HG03439 (cell line): ENCODE data around the gene SBF2.

Experiments
- ATAC-seq: cut with Tn5 transposase; IDR thresholded peaks from one replicate; pipeline ENCODE4 v1.9.1; 2021; ENCODE audit warnings: mild to moderate bottlenecking, moderate library complexity; ENCODE audit not compliant: unreplicated experiment

Gene SBF2

GRCh38 chr11:9789910-9790309, 504.1 kb downstream of the SBF2 start:
- ATAC-seq: no peak

GRCh38 chr11:9787981-9788521, 506.0 kb downstream of the SBF2 start:
- no peak for ATAC-seq

- no peak for ATAC-seq
These were observed 506.8 kb downstream of the SBF2 start for GRCh38 chr11:9787260-9787659.

GRCh38 chr11:9784602-9785315, 509.3 kb downstream of the SBF2 start:
- no peak for ATAC-seq

- ATAC-seq: no peak
These were observed 510.0 kb downstream of the SBF2 start for GRCh38 chr11:9783986-9784385.

GRCh38 chr11:9780929-9781328, 513.1 kb downstream of the SBF2 start:
- ATAC-seq: no peak

GRCh38 chr11:9777525-9777924, 516.5 kb downstream of the SBF2 start:
- no peak for ATAC-seq

- no peak for ATAC-seq
These were observed 517.0 kb downstream of the SBF2 start for GRCh38 chr11:9777066-9777465.

- ATAC-seq: no peak
These were observed 517.8 kb downstream of the SBF2 start for GRCh38 chr11:9776203-9776602.

GRCh38 chr11:9775398-9775779, 518.6 kb downstream of the SBF2 start:
- ATAC-seq: no peak

GRCh38 chr11:9774591-9775397, 519.2 kb downstream of the SBF2 start:
- no peak for ATAC-seq

GRCh38 chr11:9774109-9774508, 519.9 kb downstream of the SBF2 start:
- ATAC-seq: no peak

GRCh38 chr11:9773524-9773923, 520.5 kb downstream of the SBF2 start:
- no peak for ATAC-seq

- ATAC-seq: no peak
These were observed 521.8 kb downstream of the SBF2 start for GRCh38 chr11:9772218-9772617.

- no peak for ATAC-seq
These were observed 522.9 kb downstream of the SBF2 start for GRCh38 chr11:9771071-9771511.

- no peak for ATAC-seq
These were observed 524.4 kb downstream of the SBF2 start for GRCh38 chr11:9769621-9770020.

GRCh38 chr11:9765320-9766101, 528.5 kb downstream of the SBF2 start:
- ATAC-seq: no peak

GRCh38 chr11:9763301-9763700, 530.7 kb downstream of the SBF2 start:
- no peak for ATAC-seq

- no peak for ATAC-seq
These were observed 531.5 kb downstream of the SBF2 start for GRCh38 chr11:9762531-9762930.

GRCh38 chr11:9761441-9761945, 532.5 kb downstream of the SBF2 start:
- ATAC-seq: no peak

- ATAC-seq: no peak
These were observed 533.8 kb downstream of the SBF2 start for GRCh38 chr11:9760193-9760575.
